ENCODE results near the gene PSME3. TPM values are rescaled to one million over a fixed set of nuclear protein-coding genes. Genes with fewer than 3 reads are reported as not detected.

The PSME3 gene
- 115 and 122 TPM in 2 replicates for total RNA-seq (2021)
- percentile 76 among the genes with signal in this experiment for Bru-seq, nascent RNA
- BruChase-seq, experiment 1, labeled RNA remaining after a 2-hour chase = percentile 84 among the genes with signal in this experiment
- BruChase-seq, experiment 2, labeled RNA remaining after a 6-hour chase = percentile 96 among the genes with signal in this experiment
- long read RNA-seq, transcript PSME3-210 (11 exons, 998 nt) = major isoform, 156 of 178 reads
- long read RNA-seq, partial matches to known transcripts = 3 of 178 reads
- long read RNA-seq, other reads (novel, unspliced or antisense) = 18 of 178 reads

- BruUV-seq (replicated peaks) = TSS peak; percentile 92
- CTCF ChIA-PET = no interaction called here
These were observed at the start of gene PSME3 for GRCh38 chr17:42832934-42833766. PSME3 (plus strand) TSS chr17:42833397; CDS start chr17:42833632, 235 bp downstream.

GRCh38 chr17:42783791-42784138 lies 49.4 kb upstream of the PSME3 start:
- CTCF ChIA-PET = interaction anchor here (1.1 kb wide), 1 partner anchor 20 kb away, joined by 6 read pairs; no protein-coding TSS in a partner anchor
- peaks cover 11% of the 10 kb centered on the region for H3F3A ChIP-seq (ENCODE audit: insufficient read depth, low read depth)
- H3K36me3 ChIP-seq (ENCODE audit: low read depth) = peaks cover 6% of the 10 kb centered on the region; the same call in 1 of the 2 replicates
- H3K4me3 ChIP-seq = no peak overlapping the region
- no peaks in the 10 kb centered on the region for H3K9me3 ChIP-seq (ENCODE audit: insufficient read depth, low read depth)
- no peaks in the 10 kb centered on the region for H3K9me2 ChIP-seq (ENCODE audit: insufficient read depth)
- H2AFZ ChIP-seq = no peak overlapping the region
- H3K4me1 ChIP-seq (replicated peaks; ENCODE audit: insufficient read depth) = peaks cover 30% of the 10 kb centered on the region
- peak overlapping the region; percentile 62 for H3K27ac ChIP-seq
- DNase-seq = no peak
- no peaks in the 10 kb centered on the region for H4K20me1 ChIP-seq (ENCODE audit: insufficient read depth)
- POLR2A ChIA-PET (ENCODE audit: unreplicated experiment) = interaction anchor here (0.6 kb wide), 1 partner anchor 116 kb away, joined by 3 read pairs; no protein-coding TSS in a partner anchor
- peak overlapping the region; percentile 62 for H3K4me2 ChIP-seq
- intact Hi-C loops (cut with micrococcal nuclease; ENCODE audit: unreplicated experiment) = no loop called here
- no peaks in the 10 kb centered on the region for H3K79me2 ChIP-seq (ENCODE audit: low read depth)
- no peaks in the 10 kb centered on the region for H3K27me3 ChIP-seq (ENCODE audit: insufficient read depth, low read depth)
- BruUV-seq (replicated peaks) = no TSS peak
- TF ChIP-seq EZH2 (IDR thresholded peaks at IDR 0.05; ENCODE audit: low read depth) (no peak), CTCF (conservative IDR thresholded peaks at IDR 0.05) (no peak)

More at GRCh38 chr17:42832934-42833766, at the start of gene PSME3:
- intact Hi-C loops (cut with micrococcal nuclease; ENCODE audit: unreplicated experiment) = loop anchor here (5.0 kb wide), 1 partner anchor 649 kb away; the partner anchor contains the start of gene DHX8
- TF ChIP-seq CTCF (conservative IDR thresholded peaks at IDR 0.05) (no peak), EZH2 (IDR thresholded peaks at IDR 0.05; ENCODE audit: low read depth) (no peak)
- H2AFZ ChIP-seq = peak within 1 kb of the TSS; percentile 96
- H3K4me3 ChIP-seq = peak within 1 kb of the TSS; percentile 93
- no peaks in the 10 kb centered on the region; the same call in 1 of the 2 replicates for H4K20me1 ChIP-seq (ENCODE audit: insufficient read depth)
- peaks cover 14% of the 10 kb centered on the region; the same call in 1 of the 2 replicates for H3K36me3 ChIP-seq (ENCODE audit: low read depth)
- peak within 1 kb of the TSS; percentile 90 for H3K4me2 ChIP-seq
- H3K9me3 ChIP-seq (ENCODE audit: insufficient read depth, low read depth) = no peaks in the 10 kb centered on the region
- DNase-seq = peak; percentile 80
- peaks cover 18% of the 10 kb centered on the region; the same call in 1 of the 2 replicates for H3F3A ChIP-seq (ENCODE audit: insufficient read depth, low read depth)
- peaks cover 16% of the 10 kb centered on the region for H3K4me1 ChIP-seq (replicated peaks; ENCODE audit: insufficient read depth)
- H3K27ac ChIP-seq = peak within 1 kb of the TSS; percentile 77
- H3K79me2 ChIP-seq (ENCODE audit: low read depth) = peaks cover 44% of the 10 kb centered on the region
- no peaks in the 10 kb centered on the region for H3K9me2 ChIP-seq (ENCODE audit: insufficient read depth)
- H3K27me3 ChIP-seq (ENCODE audit: insufficient read depth, low read depth) = no peaks in the 10 kb centered on the region
- POLR2A ChIA-PET (ENCODE audit: unreplicated experiment) = interaction anchor here (0.5 to 0.7 kb wide), 2 partner anchors 181 to 214 kb away, joined by 3 to 6 read pairs; no protein-coding TSS in a partner anchor

- Histone ChIP-seq H3K9me3 (ENCODE audit: insufficient read depth, low read depth) (no peaks in the 10 kb centered on the region), H2AFZ (no peak overlapping the region), H3F3A (ENCODE audit: insufficient read depth, low read depth) (peaks cover 11% of the 10 kb centered on the region), H3K27me3 (ENCODE audit: insufficient read depth, low read depth) (no peaks in the 10 kb centered on the region), H3K4me1 (replicated peaks; ENCODE audit: insufficient read depth) (peaks cover 30% of the 10 kb centered on the region), H3K4me3 (no peak overlapping the region), H3K4me2 (no peak overlapping the region), H4K20me1 (ENCODE audit: insufficient read depth) (no peaks in the 10 kb centered on the region), H3K9me2 (ENCODE audit: insufficient read depth) (no peaks in the 10 kb centered on the region), H3K36me3 (ENCODE audit: low read depth) (peaks cover 4% of the 10 kb centered on the region; the same call in 1 of the 2 replicates), H3K79me2 (ENCODE audit: low read depth) (no peaks in the 10 kb centered on the region), H3K27ac (no peak overlapping the region)
- ChIA-PET CTCF (no interaction called here), POLR2A (ENCODE audit: unreplicated experiment) (no interaction called here)
- BruUV-seq (replicated peaks) = no TSS peak
- intact Hi-C loops (cut with micrococcal nuclease; ENCODE audit: unreplicated experiment) = no loop called here
- no peak for DNase-seq
- TF ChIP-seq EZH2 (IDR thresholded peaks at IDR 0.05; ENCODE audit: low read depth) = no peak
- no peak for TF ChIP-seq CTCF (conservative IDR thresholded peaks at IDR 0.05)
These were observed 48.8 kb upstream of the PSME3 start for GRCh38 chr17:42784409-42784808.

Data from PC-9 (cell line).